CD4-positive, alpha-beta T cell treated with Interleukin-4 for 1 hour (primary cell): ENCODE results near the gene FAM210A.
"Not testable (repeated sequence)": the region's sequence is repeated elsewhere in the genome, so short reads cannot be mapped to it uniquely, and the experiment has no call there.

Experiments used
- DNase-seq, 2 donors: peaks; one replicate each; pipeline ENCODE4 v3.0.0-alpha.2; 2020 to 2022

The FAM210A gene

GRCh38 chr18:13700153-13700552 is 26.2 kb downstream of the FAM210A start:
- no peak for DNase-seq

GRCh38 chr18:13696961-13697360 is 29.4 kb downstream of the FAM210A start:
- no peak for DNase-seq

GRCh38 chr18:13695337-13695736 is 31.0 kb downstream of the FAM210A start:
- DNase-seq, result not testable (repeated sequence)

GRCh38 chr18:13690060-13690459 is 36.3 kb downstream of the FAM210A start:
- DNase-seq, result not testable (repeated sequence)

- DNase-seq, result no peak
Measured at GRCh38 chr18:13688191-13689136, 37.9 kb downstream of the FAM210A start.

- no peak for DNase-seq
Measured at GRCh38 chr18:13684546-13684945, 41.8 kb downstream of the FAM210A start.

GRCh38 chr18:13681701-13682100 is 44.7 kb downstream of the FAM210A start:
- DNase-seq, result no peak

GRCh38 chr18:13680612-13681011 is 45.7 kb downstream of the FAM210A start:
- no peak for DNase-seq

GRCh38 chr18:13677350-13677749 is 49.0 kb downstream of the FAM210A start:
- DNase-seq, result not testable (repeated sequence)

GRCh38 chr18:13676471-13676870 is 49.9 kb downstream of the FAM210A start:
- DNase-seq, result no peak

GRCh38 chr18:13672657-13673056 is 53.7 kb downstream of the FAM210A start:
- no peak for DNase-seq

GRCh38 chr18:13661779-13662256 is 64.5 kb downstream of the FAM210A start:
- no peak for DNase-seq

GRCh38 chr18:13661051-13661778 is 65.1 kb downstream of the FAM210A start:
- DNase-seq, result no peak

GRCh38 chr18:13660510-13660909 is 65.8 kb downstream of the FAM210A start:
- no peak for DNase-seq

GRCh38 chr18:13658436-13659204 is 67.7 kb downstream of the FAM210A start:
- DNase-seq, result no peak

- no peak for DNase-seq
Measured at GRCh38 chr18:13657974-13658373, 68.4 kb downstream of the FAM210A start.

- DNase-seq, result no peak
Measured at GRCh38 chr18:13653746-13654433, 72.5 kb downstream of the FAM210A start.

GRCh38 chr18:13649397-13650390 is 76.7 kb downstream of the FAM210A start:
- DNase-seq, result no peak

- DNase-seq, result no peak
Measured at GRCh38 chr18:13647761-13648160, 78.6 kb downstream of the FAM210A start.

GRCh38 chr18:13646633-13647032 is 79.7 kb downstream of the FAM210A start:
- DNase-seq, result no peak

GRCh38 chr18:13645093-13645492 is 81.3 kb downstream of the FAM210A start:
- no peak for DNase-seq
